Neuron (in vitro differentiated cells): Measurements from ENCODE around the gene NECTIN1.
"Not testable (repeated sequence)": the region's sequence is repeated elsewhere in the genome, so short reads cannot be mapped to it uniquely, and the experiment has no call there.

Source experiments
- H2AFZ ChIP-seq: one replicate; pipeline ENCODE4 v1.6.1; 2013; ENCODE audit warnings: low read depth, mild to moderate bottlenecking, inconsistent platforms, low read length, moderate library complexity
- H3K27me3 ChIP-seq: one replicate; pipeline ENCODE4 v1.6.1; 2013; ENCODE audit warnings: low read length; ENCODE audit not compliant: insufficient read depth
- H3K36me3 ChIP-seq: one replicate; pipeline ENCODE4 v1.6.1; 2013; ENCODE audit warnings: low read length; ENCODE audit not compliant: insufficient read depth
- H3K4me1 ChIP-seq: one replicate; pipeline ENCODE4 v1.6.1; 2013; ENCODE audit warnings: low read length; ENCODE audit not compliant: insufficient read depth
- H3K4me3 ChIP-seq: 2 replicates; pipeline ENCODE4 v1.5.1; 2013; ENCODE audit warnings: mild to moderate bottlenecking, low read length, moderate library complexity
- H3K9me3 ChIP-seq: one replicate; pipeline ENCODE4 v1.6.1; 2013; ENCODE audit warnings: low read length

The NECTIN1 gene

GRCh38 chr11:119602745-119603373 lies 126.1 kb downstream of the NECTIN1 start:
- Histone ChIP-seq H3K27me3 (no peaks in the 10 kb centered on the region), H3K9me3 (no peaks in the 10 kb centered on the region), H3K4me3 (no peak overlapping the region), H2AFZ (no peak overlapping the region), H3K4me1 (peaks cover 3% of the 10 kb centered on the region), H3K36me3 (no peaks in the 10 kb centered on the region)

DNA sequence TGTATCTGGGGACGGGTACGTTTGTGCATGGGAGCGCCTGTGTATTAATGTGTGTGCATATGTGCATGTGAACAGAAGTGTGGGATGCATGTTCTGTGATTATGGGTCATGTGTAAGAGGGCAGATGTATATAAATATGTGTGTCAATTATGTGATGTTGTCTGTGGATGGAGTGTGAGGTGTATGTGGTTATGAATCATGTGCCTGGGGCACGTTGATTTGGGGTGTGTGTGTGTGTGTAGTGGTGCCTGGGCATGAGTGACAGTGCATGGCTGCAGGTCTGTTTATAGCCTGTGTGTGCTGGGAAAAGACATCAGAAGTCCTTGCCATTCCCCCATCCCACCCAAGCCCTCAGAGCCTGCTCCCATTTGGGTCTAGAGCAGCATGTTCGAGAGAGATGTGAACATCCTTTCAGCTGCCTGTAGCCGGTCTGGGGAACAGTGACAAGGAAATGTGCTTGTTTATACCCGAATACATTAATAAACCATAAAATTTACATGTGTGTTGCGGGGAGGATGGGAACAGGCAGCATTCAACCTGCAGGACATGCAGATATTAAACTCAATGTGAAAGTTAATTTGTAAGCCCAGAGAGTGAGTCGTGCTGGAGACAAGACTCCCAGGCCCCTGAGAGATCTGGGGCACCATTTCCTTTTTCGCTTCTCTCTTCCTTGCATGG lies 129.0 kb downstream of the NECTIN1 start:
- Histone ChIP-seq H2AFZ (no peak overlapping the region), H3K4me3 (no peak overlapping the region), H3K9me3 (no peaks in the 10 kb centered on the region), H3K36me3 (no peaks in the 10 kb centered on the region), H3K4me1 (peaks cover 1% of the 10 kb centered on the region), H3K27me3 (no peaks in the 10 kb centered on the region)

DNA sequence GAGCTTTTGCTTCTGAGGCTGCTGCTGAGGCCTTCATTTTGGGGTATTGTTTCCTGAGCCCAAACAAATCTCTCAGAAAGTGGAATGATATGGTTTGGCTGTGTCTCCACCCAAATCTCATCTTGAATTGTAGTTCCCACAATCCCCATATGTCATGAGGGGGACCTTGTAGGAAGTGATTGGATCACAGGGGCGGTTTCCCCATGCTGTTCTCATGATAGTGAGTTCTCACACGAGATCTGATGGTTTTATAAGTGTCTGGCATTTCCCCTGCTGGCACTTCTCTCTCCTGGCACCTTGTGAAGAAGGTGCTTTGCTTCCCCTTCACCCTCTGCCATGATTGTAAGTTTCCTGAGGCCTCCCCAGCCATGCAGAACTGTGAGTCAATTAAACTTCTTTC lies 133.1 kb downstream of the NECTIN1 start:
- not testable (repeated sequence) for H3K9me3 ChIP-seq, H2AFZ ChIP-seq, H3K4me3 ChIP-seq, H3K27me3 ChIP-seq, H3K36me3 ChIP-seq
- H3K4me1 ChIP-seq, result peaks cover 18% of the 10 kb centered on the region

DNA sequence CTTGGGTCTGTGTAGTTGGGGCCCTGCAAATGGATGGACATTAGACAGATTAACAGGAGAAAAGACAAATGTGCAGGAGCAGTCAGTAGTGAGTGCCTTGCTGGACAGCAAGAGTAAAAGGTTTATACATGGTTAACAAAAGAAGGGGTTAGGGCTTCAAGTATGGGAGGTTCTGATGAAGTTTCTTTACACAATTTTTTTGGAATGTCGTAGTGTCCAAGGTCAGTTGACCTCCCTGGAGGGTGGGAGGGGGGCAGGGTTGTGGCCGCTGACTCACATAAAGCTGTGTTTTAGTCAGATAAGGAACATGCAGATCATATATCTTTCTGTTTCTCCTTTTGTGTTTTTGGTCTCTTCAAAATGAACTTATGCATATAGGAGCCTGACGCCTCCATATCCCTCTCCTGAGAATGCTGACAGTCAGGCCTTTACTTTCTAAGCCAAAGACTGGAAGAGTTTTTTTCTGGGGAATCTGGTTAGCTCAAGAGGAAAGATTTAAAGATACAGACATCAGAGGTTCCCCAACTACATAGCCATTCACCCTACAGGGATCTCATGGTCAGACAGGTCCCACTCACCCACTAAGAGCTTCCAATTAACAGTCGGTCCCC lies 134.3 kb downstream of the NECTIN1 start:
- Histone ChIP-seq H3K4me1 (peaks cover 30% of the 10 kb centered on the region), H3K36me3 (no peaks in the 10 kb centered on the region), H3K27me3 (no peaks in the 10 kb centered on the region), H3K9me3 (no peaks in the 10 kb centered on the region), H3K4me3 (no peak overlapping the region), H2AFZ (no peak overlapping the region)

DNA sequence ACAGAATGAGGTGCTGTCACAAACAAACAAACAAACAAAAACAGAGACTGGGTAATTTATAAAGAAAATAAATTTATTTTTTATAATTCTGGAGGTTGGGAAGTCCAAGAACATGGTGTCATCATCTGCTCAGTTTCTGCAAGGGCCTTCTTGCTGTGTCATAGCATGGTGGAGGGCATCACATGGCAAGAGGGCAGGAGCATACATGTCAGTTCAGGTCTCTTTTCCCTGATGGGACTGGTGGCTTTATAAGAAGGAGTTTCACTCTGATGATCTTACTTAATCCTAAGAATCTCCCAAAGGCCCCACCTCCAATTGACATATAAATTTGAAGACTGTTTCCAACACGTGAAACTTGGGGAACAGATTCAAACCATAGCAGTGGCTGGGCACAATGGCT lies 135.7 kb downstream of the NECTIN1 start:
- no peaks in the 10 kb centered on the region for H3K9me3 ChIP-seq
- no peaks in the 10 kb centered on the region for H3K27me3 ChIP-seq
- no peak overlapping the region for H3K4me3 ChIP-seq
- no peaks in the 10 kb centered on the region for H3K36me3 ChIP-seq
- no peak overlapping the region for H2AFZ ChIP-seq
- peaks cover 35% of the 10 kb centered on the region for H3K4me1 ChIP-seq

- no peak overlapping the region for H2AFZ ChIP-seq
Measured at GRCh38 chr11:119592642-119593041, 136.4 kb downstream of the NECTIN1 start.

DNA sequence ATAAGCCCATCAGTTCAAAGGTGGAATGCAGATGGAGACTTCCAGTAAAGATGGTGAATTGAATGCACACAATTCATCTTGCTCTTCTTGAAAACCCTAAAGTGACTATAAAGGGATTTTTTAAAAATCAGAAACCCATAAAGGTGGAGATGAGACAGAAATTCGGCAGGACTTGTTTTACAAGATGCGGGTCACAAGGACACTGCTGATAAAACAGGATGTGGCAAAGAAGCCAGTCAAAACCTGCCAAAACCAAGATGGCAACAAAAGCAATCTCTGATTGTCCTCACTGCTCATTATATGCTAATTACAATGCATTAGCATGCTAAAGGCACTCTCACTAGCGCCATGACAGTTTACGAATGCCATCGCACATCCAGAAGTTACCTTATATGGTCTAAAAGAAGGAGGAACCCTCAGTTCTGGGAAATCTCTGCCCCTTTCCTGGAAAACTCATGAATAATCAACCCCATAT lies 137.1 kb downstream of the NECTIN1 start:
- H3K9me3 ChIP-seq, result no peaks in the 10 kb centered on the region
- H3K4me3 ChIP-seq, result no peak overlapping the region
- H2AFZ ChIP-seq, result no peak overlapping the region
- H3K4me1 ChIP-seq, result peaks cover 35% of the 10 kb centered on the region
- H3K36me3 ChIP-seq, result no peaks in the 10 kb centered on the region
- no peaks in the 10 kb centered on the region for H3K27me3 ChIP-seq

More at GRCh38 chr11:119592642-119593041, 136.4 kb downstream of the NECTIN1 start:
- Histone ChIP-seq H3K4me3 (no peak overlapping the region), H3K36me3 (no peaks in the 10 kb centered on the region), H3K4me1 (peaks cover 35% of the 10 kb centered on the region), H3K9me3 (no peaks in the 10 kb centered on the region), H3K27me3 (no peaks in the 10 kb centered on the region)

DNA sequence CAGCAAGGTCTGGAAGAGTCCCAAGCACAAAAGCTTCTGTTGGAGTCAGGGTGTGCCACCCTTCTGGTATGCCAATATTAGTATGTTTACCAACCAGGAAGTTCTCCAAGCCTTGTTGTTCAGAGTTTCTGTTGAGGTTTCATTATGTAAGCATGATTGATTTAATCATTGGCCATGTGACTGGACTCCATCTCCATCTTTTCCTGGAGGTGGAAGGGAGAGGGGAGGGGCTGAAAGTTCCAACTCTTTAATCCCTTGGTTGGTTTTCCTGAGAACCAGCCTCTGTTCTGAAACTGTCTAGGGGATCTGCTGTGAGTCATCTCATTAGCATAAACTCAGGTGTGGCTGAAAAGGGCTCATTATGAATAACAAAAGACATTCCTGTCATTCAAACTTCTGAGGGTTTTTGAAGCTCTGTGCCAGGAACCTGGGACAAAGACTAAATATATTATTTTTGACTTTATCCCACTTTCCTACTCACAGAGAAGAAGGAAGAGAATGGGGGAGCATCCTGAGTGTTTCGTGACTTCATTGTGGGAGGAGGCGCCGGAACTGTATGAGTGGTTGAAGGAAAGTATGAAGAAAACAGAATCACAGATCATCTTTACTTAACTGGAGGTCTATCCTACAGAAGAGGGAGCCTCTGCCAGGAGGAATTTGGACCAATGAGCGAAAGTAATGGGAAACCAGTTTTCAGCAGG lies 138.2 kb downstream of the NECTIN1 start:
- Histone ChIP-seq H3K9me3 (no peaks in the 10 kb centered on the region), H3K4me3 (no peak overlapping the region), H3K4me1 (peaks cover 35% of the 10 kb centered on the region), H3K27me3 (no peaks in the 10 kb centered on the region), H2AFZ (no peak overlapping the region), H3K36me3 (no peaks in the 10 kb centered on the region)

GRCh38 chr11:119589001-119589400 lies 140.0 kb downstream of the NECTIN1 start:
- no peak overlapping the region for H2AFZ ChIP-seq
- H3K9me3 ChIP-seq, result no peaks in the 10 kb centered on the region
- H3K27me3 ChIP-seq, result no peaks in the 10 kb centered on the region
- H3K4me1 ChIP-seq, result peaks cover 35% of the 10 kb centered on the region
- H3K36me3 ChIP-seq, result no peaks in the 10 kb centered on the region
- no peak overlapping the region for H3K4me3 ChIP-seq
